WTC11 (cell line): ENCODE data around the gene TIGD7. TPM values are rescaled to one million over a fixed set of nuclear protein-coding genes. Genes with fewer than 3 reads are reported as not detected.
A peak's percentile ranks its signal among the peaks of the same experiment; 100 is the strongest.
"Not testable (repeated sequence)": the region's sequence is repeated elsewhere in the genome, so short reads cannot be mapped to it uniquely, and the experiment has no call there.

ENCODE experiments used
- ATAC-seq: fragments of 200-7000 bp; cut with Tn5 transposase; 2 replicates; pipeline ENCODE4 v1.10.0; 2021; ENCODE audit warnings: mild to moderate bottlenecking, moderate library complexity
- CTCF ChIA-PET: fragments of 300-600 bp; sonication (Branson Sonifier 250); formaldehyde crosslinking; loops from one replicate; lab custom pipeline; 2021; ENCODE audit warnings: antibody characterized with exemption; lab: Charles Lee
- POLR2A ChIA-PET: fragments of 350-600 bp; sonication (Branson Sonifier 250); formaldehyde crosslinking; loops from one replicate; lab custom pipeline; 2021; ENCODE audit warnings: antibody characterized with exemption; lab: Charles Lee
- DNase-seq: peaks from one replicate; pipeline ENCODE4 v3.0.0; 2021; ENCODE audit warnings: low spot score
- H3K27ac Mint-ChIP-seq: 2 replicates; pipeline ENCODE4 v1.8.0; 2021; ENCODE audit warnings: mixed read lengths
- H3K27me3 Mint-ChIP-seq: 2 replicates; pipeline ENCODE4 v1.8.0; 2021; ENCODE audit warnings: low read depth, mild to moderate bottlenecking, moderate library complexity, mixed read lengths
- H3K36me3 Mint-ChIP-seq: 2 replicates; pipeline ENCODE4 v1.8.0; 2021; ENCODE audit warnings: mixed read lengths
- H3K4me1 Mint-ChIP-seq: 2 replicates; pipeline ENCODE4 v1.8.0; 2022; ENCODE audit warnings: mixed read lengths
- H3K4me3 Mint-ChIP-seq: 2 replicates; pipeline ENCODE4 v1.8.0; 2021; ENCODE audit warnings: mild to moderate bottlenecking, moderate library complexity, mixed read lengths
- H3K9me3 Mint-ChIP-seq: 2 replicates; pipeline ENCODE4 v1.8.0; 2021; ENCODE audit warnings: mixed read lengths
- ETV6 ChIP-seq: sonication (generic); formaldehyde crosslinking; IDR thresholded peaks from 2 replicates; pipeline ENCODE4 v1.8.1; 2022; ENCODE audit warnings: mild to moderate bottlenecking, missing genetic modification reagents
- GABPB1 ChIP-seq: sonication (generic); formaldehyde crosslinking; IDR thresholded peaks from 2 replicates; pipeline ENCODE4 v1.8.1; 2023; ENCODE audit warnings: mild to moderate bottlenecking, missing genetic modification reagents
- GTF2I ChIP-seq: fragments of 250-450 bp; sonication (Bioruptor Pico); conservative IDR thresholded peaks from 2 replicates; pipeline ENCODE4 v1.4.0; 2021; ENCODE audit warnings: mild to moderate bottlenecking
- NFE2L1 ChIP-seq: sonication (generic); formaldehyde crosslinking; IDR thresholded peaks from 2 replicates; pipeline ENCODE4 v1.8.1; 2023; ENCODE audit warnings: missing genetic modification reagents
- NR1H2 ChIP-seq: sonication (generic); formaldehyde crosslinking; IDR thresholded peaks from 2 replicates; pipeline ENCODE4 v1.9.0; 2021; ENCODE audit warnings: mild to moderate bottlenecking, moderate library complexity, missing genetic modification reagents
- NR2C2 ChIP-seq: sonication (generic); formaldehyde crosslinking; IDR thresholded peaks from 2 replicates; pipeline ENCODE4 v1.8.0; 2022; ENCODE audit warnings: mild to moderate bottlenecking, missing genetic modification reagents
- NR3C1 ChIP-seq: sonication (generic); formaldehyde crosslinking; conservative IDR thresholded peaks from 2 replicates; pipeline ENCODE4 v1.8.1; 2023; ENCODE audit warnings: low read depth, mild to moderate bottlenecking, missing genetic modification reagents
- SOX15 ChIP-seq: fragments of 250-450 bp; sonication (Bioruptor Pico); IDR thresholded peaks from 2 replicates; pipeline ENCODE4 v1.9.0; 2021; ENCODE audit warnings: mild to moderate bottlenecking
- SP1 ChIP-seq: sonication (generic); formaldehyde crosslinking; conservative IDR thresholded peaks from 2 replicates; pipeline ENCODE4 v1.8.1; 2022; ENCODE audit warnings: missing genetic modification reagents
- TP53 ChIP-seq: sonication (generic); formaldehyde crosslinking; IDR thresholded peaks from 2 replicates; pipeline ENCODE4 v1.8.1; 2023; ENCODE audit warnings: mild to moderate bottlenecking, missing genetic modification reagents
- ZNF396 ChIP-seq: fragments of 250-450 bp; sonication (Bioruptor Pico); IDR thresholded peaks from 2 replicates; pipeline ENCODE4 v1.8.0; 2021; ENCODE audit warnings: mild to moderate bottlenecking, moderate library complexity, borderline replicate concordance
- total RNA-seq: library from RNA; stranded (reverse); gene quantifications from 3 replicates; pipeline ENCODE4 v1.2.3, GENCODE V29; 2021
- TF ChIP-seq, protein P1 (sequence below): fragments of 250-450 bp; sonication (Bioruptor Pico); IDR thresholded peaks from 2 replicates; pipeline ENCODE4 v1.9.0; 2021; ENCODE audit warnings: mild to moderate bottlenecking
- TF ChIP-seq, protein P2 (sequence below): sonication (generic); formaldehyde crosslinking; IDR thresholded peaks from 2 replicates; pipeline ENCODE4 v1.8.1; 2022; ENCODE audit warnings: missing genetic modification reagents, borderline replicate concordance
- TF ChIP-seq, protein P3 (sequence below): sonication (generic); formaldehyde crosslinking; IDR thresholded peaks from 2 replicates; pipeline ENCODE4 v1.8.0; 2022; ENCODE audit warnings: mild to moderate bottlenecking, missing genetic modification reagents
- TF ChIP-seq, protein P4 (sequence below): sonication (generic); formaldehyde crosslinking; conservative IDR thresholded peaks from 2 replicates; pipeline ENCODE4 v1.8.1; 2022; ENCODE audit warnings: mild to moderate bottlenecking, missing genetic modification reagents
- TF ChIP-seq, protein P5 (sequence below): fragments of 250-450 bp; sonication (Bioruptor Pico); IDR thresholded peaks from 2 replicates; pipeline ENCODE4 v1.8.0; 2021; ENCODE audit warnings: mild to moderate bottlenecking
- TF ChIP-seq, protein P6 (sequence below): sonication (generic); formaldehyde crosslinking; IDR thresholded peaks from 2 replicates; pipeline ENCODE4 v1.8.1; 2023; ENCODE audit warnings: mild to moderate bottlenecking, missing genetic modification reagents, moderate library complexity
- TF ChIP-seq, protein P7 (sequence below): sonication (generic); formaldehyde crosslinking; IDR thresholded peaks from 2 replicates; pipeline ENCODE4 v1.8.1; 2023; ENCODE audit warnings: mild to moderate bottlenecking, moderate library complexity, missing genetic modification reagents
- TF ChIP-seq, protein P8 (sequence below): fragments of 250-450 bp; sonication (Bioruptor Pico); conservative IDR thresholded peaks from 2 replicates; pipeline ENCODE4 v1.9.0; 2021; ENCODE audit warnings: mild to moderate bottlenecking

TIGD7 gene
- total RNA-seq, 1 experiment from 2014 or later, result 7.0 TPM

DNA sequence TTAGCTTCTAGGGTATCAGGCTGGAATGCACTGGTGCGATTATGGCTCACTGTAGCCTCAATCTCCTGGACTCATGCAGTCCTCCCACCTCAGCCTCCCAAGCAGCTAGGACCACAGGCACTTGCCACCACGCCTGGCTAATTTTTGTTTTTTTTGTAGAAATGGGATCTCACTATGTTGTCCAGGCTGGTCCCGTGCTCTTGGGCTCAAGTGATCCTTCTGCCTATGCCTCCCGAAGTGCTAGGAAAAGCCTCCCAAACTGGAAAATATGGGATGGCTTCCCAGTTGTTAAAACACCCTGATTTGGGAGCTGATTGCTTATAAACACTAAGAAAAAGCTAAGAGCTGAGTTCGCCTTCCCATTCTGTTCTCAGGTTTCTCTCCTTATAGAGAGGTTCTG, 28.6 kb downstream of the TIGD7 start (continued):
- TF ChIP-seq, protein P1, sequence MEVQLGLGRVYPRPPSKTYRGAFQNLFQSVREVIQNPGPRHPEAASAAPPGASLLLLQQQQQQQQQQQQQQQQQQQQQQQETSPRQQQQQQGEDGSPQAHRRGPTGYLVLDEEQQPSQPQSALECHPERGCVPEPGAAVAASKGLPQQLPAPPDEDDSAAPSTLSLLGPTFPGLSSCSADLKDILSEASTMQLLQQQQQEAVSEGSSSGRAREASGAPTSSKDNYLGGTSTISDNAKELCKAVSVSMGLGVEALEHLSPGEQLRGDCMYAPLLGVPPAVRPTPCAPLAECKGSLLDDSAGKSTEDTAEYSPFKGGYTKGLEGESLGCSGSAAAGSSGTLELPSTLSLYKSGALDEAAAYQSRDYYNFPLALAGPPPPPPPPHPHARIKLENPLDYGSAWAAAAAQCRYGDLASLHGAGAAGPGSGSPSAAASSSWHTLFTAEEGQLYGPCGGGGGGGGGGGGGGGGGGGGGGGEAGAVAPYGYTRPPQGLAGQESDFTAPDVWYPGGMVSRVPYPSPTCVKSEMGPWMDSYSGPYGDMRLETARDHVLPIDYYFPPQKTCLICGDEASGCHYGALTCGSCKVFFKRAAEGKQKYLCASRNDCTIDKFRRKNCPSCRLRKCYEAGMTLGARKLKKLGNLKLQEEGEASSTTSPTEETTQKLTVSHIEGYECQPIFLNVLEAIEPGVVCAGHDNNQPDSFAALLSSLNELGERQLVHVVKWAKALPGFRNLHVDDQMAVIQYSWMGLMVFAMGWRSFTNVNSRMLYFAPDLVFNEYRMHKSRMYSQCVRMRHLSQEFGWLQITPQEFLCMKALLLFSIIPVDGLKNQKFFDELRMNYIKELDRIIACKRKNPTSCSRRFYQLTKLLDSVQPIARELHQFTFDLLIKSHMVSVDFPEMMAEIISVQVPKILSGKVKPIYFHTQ, result no peak
- TF ChIP-seq NR1H2 (CRISPR knock-in tag), result no peak
- TF ChIP-seq TP53 (CRISPR knock-in tag), result no peak
- TF ChIP-seq NFE2L1 (CRISPR knock-in tag), result no peak
- TF ChIP-seq, all 79 proteins: peak for 0

DNA sequence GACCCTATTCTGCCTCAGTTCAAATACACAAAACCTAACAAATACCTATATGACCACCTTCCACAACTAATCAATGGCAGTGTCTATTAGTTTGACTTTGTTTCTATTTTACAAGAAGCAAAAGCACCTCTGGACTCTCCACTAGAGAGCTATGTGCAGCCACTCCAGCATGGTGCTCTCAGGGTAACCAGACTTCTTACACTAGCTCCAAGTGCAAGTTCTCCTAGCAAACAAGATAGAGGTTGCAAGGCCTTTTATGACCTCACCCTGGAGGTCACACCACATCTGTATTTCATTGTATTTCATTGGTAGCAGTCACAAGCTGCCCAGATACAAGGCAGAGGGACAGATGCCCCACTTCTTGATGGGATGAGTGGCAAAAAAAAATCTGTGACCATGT, 30.3 kb downstream of the TIGD7 start:
- no peak for ATAC-seq
- Mint-ChIP-seq H3K27me3 (peaks cover 27% of the 10 kb centered on the region), H3K27ac (no peak overlapping the region), H3K4me1 (0 out of 2 replicates have a peak, but pooled peaks cover 4% of the 10 kb centered on the region), H3K9me3 (peaks cover 30% of the 10 kb centered on the region), H3K4me3 (no peak overlapping the region), H3K36me3 (no peaks in the 10 kb centered on the region)
- POLR2A ChIA-PET, result no interaction called here
- CTCF ChIA-PET, result interaction anchor here (1.2 kb wide), 1 partner anchor 8 kb away, joined by 4 read pairs; no protein-coding TSS in a partner anchor
- DNase-seq, result no peak
- TF ChIP-seq GTF2I, result no peak
- TF ChIP-seq, protein P2, sequence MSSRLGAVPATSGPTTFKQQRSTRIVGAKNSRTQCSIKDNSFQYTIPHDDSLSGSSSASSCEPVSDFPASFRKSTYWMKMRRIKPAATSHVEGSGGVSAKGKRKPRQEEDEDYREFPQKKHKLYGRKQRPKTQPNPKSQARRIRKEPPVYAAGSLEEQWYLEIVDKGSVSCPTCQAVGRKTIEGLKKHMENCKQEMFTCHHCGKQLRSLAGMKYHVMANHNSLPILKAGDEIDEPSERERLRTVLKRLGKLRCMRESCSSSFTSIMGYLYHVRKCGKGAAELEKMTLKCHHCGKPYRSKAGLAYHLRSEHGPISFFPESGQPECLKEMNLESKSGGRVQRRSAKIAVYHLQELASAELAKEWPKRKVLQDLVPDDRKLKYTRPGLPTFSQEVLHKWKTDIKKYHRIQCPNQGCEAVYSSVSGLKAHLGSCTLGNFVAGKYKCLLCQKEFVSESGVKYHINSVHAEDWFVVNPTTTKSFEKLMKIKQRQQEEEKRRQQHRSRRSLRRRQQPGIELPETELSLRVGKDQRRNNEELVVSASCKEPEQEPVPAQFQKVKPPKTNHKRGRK (CRISPR knock-in tag), result no peak

DNA sequence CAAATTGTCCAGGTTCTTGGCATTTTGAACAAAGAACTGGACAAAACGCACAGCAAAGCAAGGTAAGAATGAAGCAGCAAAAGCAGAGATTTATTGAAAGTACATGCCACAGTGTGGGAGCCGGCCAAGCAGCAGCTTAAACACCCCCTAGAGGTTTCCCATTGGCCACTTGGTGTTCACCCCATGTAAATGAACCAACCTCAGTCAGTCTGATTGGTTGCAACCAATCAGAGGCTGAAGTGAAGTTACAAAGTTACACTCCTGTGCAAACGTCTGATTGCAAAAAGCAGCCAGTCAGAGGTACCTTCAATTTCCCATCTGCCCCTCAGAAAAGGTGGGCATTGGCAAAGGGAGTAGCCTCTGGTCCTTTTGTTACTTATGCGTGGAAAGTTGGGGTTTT, 30.7 kb downstream of the TIGD7 start:
- no peak for TF ChIP-seq SP1 (CRISPR knock-in tag)
- no peak; the same call in 1 of the 2 replicates for TF ChIP-seq GABPB1 (CRISPR knock-in tag)
- TF ChIP-seq, protein P3, sequence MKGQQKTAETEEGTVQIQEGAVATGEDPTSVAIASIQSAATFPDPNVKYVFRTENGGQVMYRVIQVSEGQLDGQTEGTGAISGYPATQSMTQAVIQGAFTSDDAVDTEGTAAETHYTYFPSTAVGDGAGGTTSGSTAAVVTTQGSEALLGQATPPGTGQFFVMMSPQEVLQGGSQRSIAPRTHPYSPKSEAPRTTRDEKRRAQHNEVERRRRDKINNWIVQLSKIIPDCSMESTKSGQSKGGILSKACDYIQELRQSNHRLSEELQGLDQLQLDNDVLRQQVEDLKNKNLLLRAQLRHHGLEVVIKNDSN (CRISPR knock-in tag), result no peak
- TF ChIP-seq SOX15, result no peak
- TF ChIP-seq, protein P4, sequence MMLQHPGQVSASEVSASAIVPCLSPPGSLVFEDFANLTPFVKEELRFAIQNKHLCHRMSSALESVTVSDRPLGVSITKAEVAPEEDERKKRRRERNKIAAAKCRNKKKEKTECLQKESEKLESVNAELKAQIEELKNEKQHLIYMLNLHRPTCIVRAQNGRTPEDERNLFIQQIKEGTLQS (CRISPR knock-in tag), result no peak
- no peak for TF ChIP-seq NR1H2 (CRISPR knock-in tag)
- TF ChIP-seq, protein P5, sequence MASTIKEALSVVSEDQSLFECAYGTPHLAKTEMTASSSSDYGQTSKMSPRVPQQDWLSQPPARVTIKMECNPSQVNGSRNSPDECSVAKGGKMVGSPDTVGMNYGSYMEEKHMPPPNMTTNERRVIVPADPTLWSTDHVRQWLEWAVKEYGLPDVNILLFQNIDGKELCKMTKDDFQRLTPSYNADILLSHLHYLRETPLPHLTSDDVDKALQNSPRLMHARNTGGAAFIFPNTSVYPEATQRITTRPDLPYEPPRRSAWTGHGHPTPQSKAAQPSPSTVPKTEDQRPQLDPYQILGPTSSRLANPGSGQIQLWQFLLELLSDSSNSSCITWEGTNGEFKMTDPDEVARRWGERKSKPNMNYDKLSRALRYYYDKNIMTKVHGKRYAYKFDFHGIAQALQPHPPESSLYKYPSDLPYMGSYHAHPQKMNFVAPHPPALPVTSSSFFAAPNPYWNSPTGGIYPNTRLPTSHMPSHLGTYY (CRISPR knock-in tag), result no peak
- TF ChIP-seq ZNF396 (CRISPR knock-in tag), result no peak
- TF ChIP-seq, protein P6, sequence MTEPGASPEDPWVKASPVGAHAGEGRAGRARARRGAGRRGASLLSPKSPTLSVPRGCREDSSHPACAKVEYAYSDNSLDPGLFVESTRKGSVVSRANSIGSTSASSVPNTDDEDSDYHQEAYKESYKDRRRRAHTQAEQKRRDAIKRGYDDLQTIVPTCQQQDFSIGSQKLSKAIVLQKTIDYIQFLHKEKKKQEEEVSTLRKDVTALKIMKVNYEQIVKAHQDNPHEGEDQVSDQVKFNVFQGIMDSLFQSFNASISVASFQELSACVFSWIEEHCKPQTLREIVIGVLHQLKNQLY (CRISPR knock-in tag), result no peak
- TF ChIP-seq, protein P7, sequence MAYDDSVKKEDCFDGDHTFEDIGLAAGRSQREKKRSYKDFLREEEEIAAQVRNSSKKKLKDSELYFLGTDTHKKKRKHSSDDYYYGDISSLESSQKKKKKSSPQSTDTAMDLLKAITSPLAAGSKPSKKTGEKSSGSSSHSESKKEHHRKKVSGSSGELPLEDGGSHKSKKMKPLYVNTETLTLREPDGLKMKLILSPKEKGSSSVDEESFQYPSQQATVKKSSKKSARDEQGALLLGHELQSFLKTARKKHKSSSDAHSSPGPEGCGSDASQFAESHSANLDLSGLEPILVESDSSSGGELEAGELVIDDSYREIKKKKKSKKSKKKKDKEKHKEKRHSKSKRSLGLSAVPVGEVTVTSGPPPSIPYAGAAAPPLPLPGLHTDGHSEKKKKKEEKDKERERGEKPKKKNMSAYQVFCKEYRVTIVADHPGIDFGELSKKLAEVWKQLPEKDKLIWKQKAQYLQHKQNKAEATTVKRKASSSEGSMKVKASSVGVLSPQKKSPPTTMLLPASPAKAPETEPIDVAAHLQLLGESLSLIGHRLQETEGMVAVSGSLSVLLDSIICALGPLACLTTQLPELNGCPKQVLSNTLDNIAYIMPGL (CRISPR knock-in tag), result no peak
- TF ChIP-seq, protein P8, sequence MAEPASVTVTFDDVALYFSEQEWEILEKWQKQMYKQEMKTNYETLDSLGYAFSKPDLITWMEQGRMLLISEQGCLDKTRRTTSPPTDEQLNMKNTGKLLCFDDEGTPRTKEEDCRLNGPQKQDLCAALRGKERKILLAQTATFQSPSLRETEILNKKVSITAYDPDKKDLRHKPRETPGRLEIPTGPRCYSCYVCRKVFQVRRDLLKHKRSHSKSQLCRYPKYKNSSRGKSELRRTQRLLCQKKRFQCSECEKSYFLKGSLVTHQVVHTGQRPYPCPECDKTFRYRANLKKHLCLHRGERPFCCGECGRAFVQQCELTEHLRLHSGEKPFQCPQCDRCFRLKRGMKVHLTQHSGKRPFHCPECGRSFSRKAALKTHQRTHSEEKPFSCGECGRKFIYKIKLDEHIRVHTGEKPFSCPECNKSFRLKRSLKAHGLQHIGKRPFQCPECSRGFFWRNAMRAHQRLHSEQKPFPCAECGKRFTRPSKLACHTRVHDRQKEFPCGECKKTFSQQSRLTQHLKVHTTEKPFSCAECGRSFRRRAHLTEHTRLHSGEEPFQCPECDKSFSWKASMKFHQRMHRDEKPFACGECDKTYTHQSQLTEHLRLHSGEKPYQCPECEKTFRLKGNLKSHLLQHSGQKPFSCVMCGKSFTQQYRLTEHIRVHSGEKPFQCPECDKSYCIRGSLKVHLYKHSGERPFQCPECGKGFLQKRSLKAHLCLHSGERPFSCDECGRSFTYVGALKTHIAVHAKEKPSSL (CRISPR knock-in tag), result no peak
- TF ChIP-seq NR2C2 (CRISPR knock-in tag), result no peak
- no peak for TF ChIP-seq NR3C1 (CRISPR knock-in tag)
- no peak for TF ChIP-seq ETV6
- POLR2A ChIA-PET, result no interaction called here
- peak; percentile 67 for ATAC-seq
- Mint-ChIP-seq H3K4me3 (no peak overlapping the region), H3K4me1 (0 out of 2 replicates have a peak, but pooled peaks cover 4% of the 10 kb centered on the region), H3K9me3 (peaks cover 35% of the 10 kb centered on the region), H3K36me3 (no peaks in the 10 kb centered on the region), H3K27ac (no peak overlapping the region), H3K27me3 (peaks cover 30% of the 10 kb centered on the region)
- DNase-seq, result no peak
- CTCF ChIA-PET, result interaction anchor here (1.2 kb wide), 1 partner anchor 8 kb away, joined by 4 read pairs; no protein-coding TSS in a partner anchor

DNA sequence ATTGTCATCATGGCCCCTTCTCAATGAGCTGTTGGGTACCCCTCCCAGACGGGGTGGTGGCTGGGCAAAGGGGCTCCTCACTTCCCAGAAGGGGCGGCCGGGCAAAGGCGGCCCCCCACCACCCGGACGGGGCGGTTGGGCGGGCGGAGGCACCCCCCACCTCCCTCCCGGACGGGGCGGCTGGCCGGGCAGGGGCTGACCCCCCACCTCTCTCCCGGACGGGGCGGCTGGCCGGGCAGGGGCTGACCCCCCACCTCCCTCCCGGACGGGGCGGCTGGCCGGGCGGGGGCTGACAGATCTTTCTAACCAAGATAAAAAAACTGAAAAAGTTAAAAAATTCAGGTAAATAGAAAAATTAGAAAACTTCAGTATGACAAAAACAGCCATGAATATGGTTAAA, 33.9 kb downstream of the TIGD7 start:
- POLR2A ChIA-PET, ATAC-seq, H3K4me3 Mint-ChIP-seq, DNase-seq, H3K36me3 Mint-ChIP-seq, H3K27ac Mint-ChIP-seq, CTCF ChIA-PET, H3K4me1 Mint-ChIP-seq: not testable (repeated sequence)
- peaks cover 54% of the 10 kb centered on the region for H3K9me3 Mint-ChIP-seq
- H3K27me3 Mint-ChIP-seq, result peaks cover 21% of the 10 kb centered on the region
